Hippocampal formation (tissue), 2 donors: Measurements from ENCODE around the gene DCUN1D1.

Source experiments
- DNase-seq, 2 donors: peaks; one replicate each; lab custom pipeline; 2025; lab: John Stamatoyannopoulos, UW

Gene DCUN1D1

GRCh38 chr3:182892226-182892625 is 88.1 kb downstream of the DCUN1D1 start:
- DNase-seq, result no peak

- DNase-seq, result no peak
Observed at GRCh38 chr3:182891364-182891763, 89.0 kb downstream of the DCUN1D1 start.

GRCh38 chr3:182889948-182890629 is 90.2 kb downstream of the DCUN1D1 start:
- no peak for DNase-seq
